Neural cell (in vitro differentiated cells): ENCODE results near the gene PDC. TPM values are rescaled to one million over a fixed set of nuclear protein-coding genes. Genes with fewer than 3 reads are reported as not detected.

Source experiments
- H2AFZ ChIP-seq: fragments of 200-600, 300-800 bp; sonication (generic), shearing (Covaris generic); 2 replicates; pipeline ENCODE4 v1.6.0; 2014; ENCODE audit warnings: low read depth, mild to moderate bottlenecking, antibody characterized with exemption, low read length, moderate library complexity
- H3F3A ChIP-seq: fragments of 200-600 bp; shearing (Covaris generic); 2 replicates; pipeline ENCODE4 v1.6.1; 2016; ENCODE audit warnings: mild to moderate bottlenecking, moderate library complexity, mixed read lengths, antibody characterized with exemption, low read length; ENCODE audit not compliant: insufficient read depth, poor library complexity, severe bottlenecking
- H3K27ac ChIP-seq: fragments of 200-600, 300-800 bp; sonication (generic), shearing (Covaris generic); 2 replicates; pipeline ENCODE4 v1.5.1; 2014; ENCODE audit warnings: mild to moderate bottlenecking, low read length, moderate library complexity
- H3K27me3 ChIP-seq: fragments of 300-800, 200-600 bp; sonication (generic), shearing (Covaris generic); 2 replicates; pipeline ENCODE4 v1.6.0; 2014; ENCODE audit warnings: mild to moderate bottlenecking, low read depth, low read length, moderate library complexity; ENCODE audit not compliant: insufficient read depth
- H3K36me3 ChIP-seq: fragments of 300-800, 200-600 bp; sonication (generic), shearing (Covaris generic); 2 replicates; pipeline ENCODE4 v1.5.1; 2014; ENCODE audit warnings: mild to moderate bottlenecking, antibody characterized with exemption, low read length, moderate library complexity; ENCODE audit not compliant: insufficient read depth
- H3K4me2 ChIP-seq: fragments of 300-800, 200-600 bp; sonication (generic), shearing (Covaris generic); 2 replicates; pipeline ENCODE4 v1.6.0; 2014; ENCODE audit warnings: mild to moderate bottlenecking, low read length
- H3K4me3 ChIP-seq: fragments of 300-800, 200-600 bp; sonication (generic), shearing (Covaris generic); 2 replicates; pipeline ENCODE4 v1.5.1; 2014; ENCODE audit warnings: mild to moderate bottlenecking, low read length, moderate library complexity
- H3K79me2 ChIP-seq: fragments of 200-600 bp; shearing (Covaris generic); replicated peaks from 2 replicates; pipeline ENCODE4 v1.6.0; 2014; ENCODE audit warnings: mild to moderate bottlenecking, low read length, moderate library complexity; ENCODE audit not compliant: insufficient read depth
- H3K9ac ChIP-seq: fragments of 300-800, 200-600 bp; sonication (generic), shearing (Covaris generic); 2 replicates; pipeline ENCODE4 v1.6.1; 2016; ENCODE audit warnings: mild to moderate bottlenecking, low read length, mixed read lengths
- H3K9me2 ChIP-seq: fragments of 200-600 bp; shearing (Covaris generic); 2 replicates; pipeline ENCODE4 v1.6.1; 2016; ENCODE audit warnings: mild to moderate bottlenecking, low read length, mixed read lengths; ENCODE audit not compliant: insufficient read depth
- H3K9me3 ChIP-seq: fragments of 200-600, 300-800 bp; sonication (generic), shearing (Covaris generic); 2 replicates; pipeline ENCODE4 v1.6.1; 2016; ENCODE audit warnings: mild to moderate bottlenecking, mixed run types, low read length, moderate library complexity, mixed read lengths
- H4K20me1 ChIP-seq: fragments of 200-600 bp; shearing (Covaris generic); 2 replicates; pipeline ENCODE4 v1.6.1; 2016; ENCODE audit warnings: mild to moderate bottlenecking, mixed run types; ENCODE audit not compliant: insufficient read depth
- CTCF ChIP-seq: fragments of 450-650 bp; IDR thresholded peaks from 2 replicates; pipeline ENCODE4 v1.5.1; 2014; ENCODE audit warnings: antibody characterized with exemption, mild to moderate bottlenecking, moderate library complexity; ENCODE audit not compliant: poor library complexity, severe bottlenecking
- EP300 ChIP-seq: fragments of 450-650 bp; conservative IDR thresholded peaks from 2 replicates; pipeline ENCODE4 v1.6.1; 2014; ENCODE audit warnings: antibody characterized with exemption, mild to moderate bottlenecking, moderate library complexity; ENCODE audit not compliant: poor library complexity, severe bottlenecking
- EZH2 ChIP-seq: fragments of 200-600, 300-800 bp; shearing (Covaris generic), sonication (generic); IDR thresholded peaks from 2 replicates; pipeline ENCODE4 v1.6.1; 2014; ENCODE audit warnings: antibody characterized with exemption, low read length, borderline replicate concordance, mild to moderate bottlenecking; ENCODE audit not compliant: insufficient read depth, poor library complexity, severe bottlenecking
- MXI1 ChIP-seq: fragments of 450-650 bp; conservative IDR thresholded peaks from 2 replicates; pipeline ENCODE4 v1.6.1; 2014; ENCODE audit warnings: antibody characterized with exemption, mild to moderate bottlenecking; ENCODE audit not compliant: poor library complexity, severe bottlenecking
- POLR2AphosphoS5 ChIP-seq: IDR thresholded peaks from 2 replicates; pipeline ENCODE4 v1.6.1; 2012
- RAD21 ChIP-seq: fragments of 450-650 bp; conservative IDR thresholded peaks from 2 replicates; pipeline ENCODE4 v1.6.1; 2014; ENCODE audit warnings: antibody characterized with exemption, mild to moderate bottlenecking, moderate library complexity
- SMC3 ChIP-seq: fragments of 450-650 bp; conservative IDR thresholded peaks from 2 replicates; pipeline ENCODE4 v1.6.1; 2014; ENCODE audit warnings: antibody characterized with exemption, mild to moderate bottlenecking, moderate library complexity; ENCODE audit not compliant: poor library complexity
- TAF1 ChIP-seq: IDR thresholded peaks from 2 replicates; pipeline ENCODE4 v1.6.1; 2012; ENCODE audit warnings: low read depth
- polyA plus RNA-seq: library from polyadenylated mRNA; depleted of rRNA; stranded (reverse); fragments of >200 nt; gene quantifications from 2 replicates; pipeline ENCODE4 v1.2.3, GENCODE V29; 2014
- TF ChIP-seq, protein P1 (sequence below): IDR thresholded peaks from 2 replicates; pipeline ENCODE4 v1.6.1; 2012; ENCODE audit warnings: borderline replicate concordance

The PDC gene
- polyA plus RNA-seq, 1 donor from 2014 or later: not detected

GRCh38 chr1:186424539-186424938 is 36.4 kb downstream of the PDC start:
- Histone ChIP-seq H4K20me1 (no peaks in the 10 kb centered on the region), H3K9me2 (no peaks in the 10 kb centered on the region), H2AFZ (no peak overlapping the region), H3K27ac (no peak overlapping the region), H3K4me3 (no peak overlapping the region), H3K9ac (no peak overlapping the region), H3F3A (no peaks in the 10 kb centered on the region), H3K36me3 (no peaks in the 10 kb centered on the region), H3K4me2 (no peak overlapping the region), H3K79me2 (no peaks in the 10 kb centered on the region), H3K27me3 (no peaks in the 10 kb centered on the region), H3K9me3 (no peaks in the 10 kb centered on the region)
- TF ChIP-seq MXI1 (no peak), RAD21 (no peak), SMC3 (no peak)
- TF ChIP-seq, protein P1, sequence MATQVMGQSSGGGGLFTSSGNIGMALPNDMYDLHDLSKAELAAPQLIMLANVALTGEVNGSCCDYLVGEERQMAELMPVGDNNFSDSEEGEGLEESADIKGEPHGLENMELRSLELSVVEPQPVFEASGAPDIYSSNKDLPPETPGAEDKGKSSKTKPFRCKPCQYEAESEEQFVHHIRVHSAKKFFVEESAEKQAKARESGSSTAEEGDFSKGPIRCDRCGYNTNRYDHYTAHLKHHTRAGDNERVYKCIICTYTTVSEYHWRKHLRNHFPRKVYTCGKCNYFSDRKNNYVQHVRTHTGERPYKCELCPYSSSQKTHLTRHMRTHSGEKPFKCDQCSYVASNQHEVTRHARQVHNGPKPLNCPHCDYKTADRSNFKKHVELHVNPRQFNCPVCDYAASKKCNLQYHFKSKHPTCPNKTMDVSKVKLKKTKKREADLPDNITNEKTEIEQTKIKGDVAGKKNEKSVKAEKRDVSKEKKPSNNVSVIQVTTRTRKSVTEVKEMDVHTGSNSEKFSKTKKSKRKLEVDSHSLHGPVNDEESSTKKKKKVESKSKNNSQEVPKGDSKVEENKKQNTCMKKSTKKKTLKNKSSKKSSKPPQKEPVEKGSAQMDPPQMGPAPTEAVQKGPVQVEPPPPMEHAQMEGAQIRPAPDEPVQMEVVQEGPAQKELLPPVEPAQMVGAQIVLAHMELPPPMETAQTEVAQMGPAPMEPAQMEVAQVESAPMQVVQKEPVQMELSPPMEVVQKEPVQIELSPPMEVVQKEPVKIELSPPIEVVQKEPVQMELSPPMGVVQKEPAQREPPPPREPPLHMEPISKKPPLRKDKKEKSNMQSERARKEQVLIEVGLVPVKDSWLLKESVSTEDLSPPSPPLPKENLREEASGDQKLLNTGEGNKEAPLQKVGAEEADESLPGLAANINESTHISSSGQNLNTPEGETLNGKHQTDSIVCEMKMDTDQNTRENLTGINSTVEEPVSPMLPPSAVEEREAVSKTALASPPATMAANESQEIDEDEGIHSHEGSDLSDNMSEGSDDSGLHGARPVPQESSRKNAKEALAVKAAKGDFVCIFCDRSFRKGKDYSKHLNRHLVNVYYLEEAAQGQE: no peak

DNA sequence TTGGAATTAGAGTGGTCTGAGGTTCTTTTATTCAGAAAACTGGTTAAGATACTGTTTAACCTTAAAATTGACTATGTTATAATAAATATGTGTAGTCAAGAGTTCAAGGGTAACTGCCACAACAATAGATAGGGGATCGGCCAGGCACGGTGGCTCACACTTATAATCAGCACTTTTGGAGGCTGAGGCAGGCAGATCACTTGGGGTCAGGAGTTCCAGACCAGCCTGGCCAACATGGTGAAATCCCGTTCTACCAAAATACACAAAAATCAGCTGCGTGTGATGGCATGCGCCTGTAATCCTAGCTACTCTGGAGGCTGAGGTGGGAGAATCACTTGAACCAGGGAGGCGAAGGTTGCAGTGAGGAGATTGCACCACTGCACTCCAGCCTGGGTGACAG is 39.5 kb downstream of the PDC start:
- Histone ChIP-seq H3K79me2 (no peaks in the 10 kb centered on the region), H4K20me1 (no peaks in the 10 kb centered on the region), H3K4me3 (no peak overlapping the region), H3K9me3 (no peaks in the 10 kb centered on the region), H3K27ac (no peak overlapping the region), H3K9me2 (no peaks in the 10 kb centered on the region), H3K27me3 (no peaks in the 10 kb centered on the region), H3F3A (no peaks in the 10 kb centered on the region), H3K9ac (no peak overlapping the region), H3K4me2 (no peak overlapping the region), H3K36me3 (no peaks in the 10 kb centered on the region), H2AFZ (no peak overlapping the region)
- TF ChIP-seq EZH2 (no peak), SMC3 (no peak), CTCF (no peak), MXI1 (no peak), EP300 (no peak), TAF1 (no peak), RAD21 (no peak), POLR2AphosphoS5 (no peak)
- TF ChIP-seq, protein P1: no peak
